GM06990 (cell line): ENCODE results near the gene MARCHF6.
A peak's percentile ranks its signal among the peaks of the same experiment; 100 is the strongest.

Experiments used
- DNase-seq: peaks from one replicate; pipeline ENCODE4 v3.0.0-alpha.2; 2011; ENCODE audit not compliant: insufficient read length; ENCODE audit errors: extremely low read depth
- H3K27me3 ChIP-seq: replicated peaks from 2 replicates; pipeline ENCODE4 v1.6.0; 2011; ENCODE audit warnings: low read length; ENCODE audit not compliant: control insufficient read depth, insufficient read depth
- H3K36me3 ChIP-seq: 2 replicates; pipeline ENCODE4 v1.5.1; 2011; ENCODE audit warnings: low read length; ENCODE audit not compliant: control insufficient read depth, insufficient read depth
- H3K4me3 ChIP-seq: replicated peaks from 2 replicates; pipeline ENCODE4 v1.5.1; 2011; ENCODE audit warnings: low read depth, mild to moderate bottlenecking, control low read depth, low read length
- TF ChIP-seq, protein P1 (sequence below): IDR thresholded peaks from 2 replicates; pipeline ENCODE4 v1.5.1; 2011; ENCODE audit warnings: low read length, control low read depth, mild to moderate bottlenecking, inconsistent platforms; ENCODE audit not compliant: insufficient read depth, poor library complexity, severe bottlenecking

Gene MARCHF6

DNA sequence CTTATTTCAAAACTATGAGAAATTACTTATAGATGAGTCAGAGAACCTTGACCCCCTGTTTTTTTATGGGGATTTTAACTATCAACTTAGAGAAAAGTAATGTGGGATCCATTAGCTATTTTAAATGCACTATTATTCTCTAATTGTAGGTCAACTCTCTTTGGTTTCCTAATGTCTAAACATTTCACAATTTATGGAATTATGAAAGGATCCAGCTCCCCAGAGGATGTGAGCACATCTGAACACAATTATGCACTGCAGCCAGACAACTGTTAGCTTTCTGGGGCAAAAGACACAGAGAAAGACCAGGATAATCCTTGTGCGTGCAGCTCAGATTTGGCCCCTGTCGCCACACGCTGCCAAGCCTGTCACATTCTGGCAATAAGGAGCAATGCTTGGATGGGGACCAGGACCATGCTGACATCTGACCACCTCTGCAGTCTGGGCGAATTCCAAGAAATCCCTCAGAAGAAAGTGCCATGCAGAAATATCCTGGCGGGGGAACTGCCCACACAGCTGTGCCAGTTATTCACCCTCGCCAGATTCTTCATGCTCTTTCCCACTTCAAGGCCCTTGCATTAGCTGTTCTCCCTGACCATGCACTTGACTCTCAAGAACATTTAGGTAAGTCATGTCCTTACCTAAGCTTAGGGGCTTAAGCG lies 23.5 kb upstream of the MARCHF6 start:
- DNase-seq, result no peak
- TF ChIP-seq, protein P1, sequence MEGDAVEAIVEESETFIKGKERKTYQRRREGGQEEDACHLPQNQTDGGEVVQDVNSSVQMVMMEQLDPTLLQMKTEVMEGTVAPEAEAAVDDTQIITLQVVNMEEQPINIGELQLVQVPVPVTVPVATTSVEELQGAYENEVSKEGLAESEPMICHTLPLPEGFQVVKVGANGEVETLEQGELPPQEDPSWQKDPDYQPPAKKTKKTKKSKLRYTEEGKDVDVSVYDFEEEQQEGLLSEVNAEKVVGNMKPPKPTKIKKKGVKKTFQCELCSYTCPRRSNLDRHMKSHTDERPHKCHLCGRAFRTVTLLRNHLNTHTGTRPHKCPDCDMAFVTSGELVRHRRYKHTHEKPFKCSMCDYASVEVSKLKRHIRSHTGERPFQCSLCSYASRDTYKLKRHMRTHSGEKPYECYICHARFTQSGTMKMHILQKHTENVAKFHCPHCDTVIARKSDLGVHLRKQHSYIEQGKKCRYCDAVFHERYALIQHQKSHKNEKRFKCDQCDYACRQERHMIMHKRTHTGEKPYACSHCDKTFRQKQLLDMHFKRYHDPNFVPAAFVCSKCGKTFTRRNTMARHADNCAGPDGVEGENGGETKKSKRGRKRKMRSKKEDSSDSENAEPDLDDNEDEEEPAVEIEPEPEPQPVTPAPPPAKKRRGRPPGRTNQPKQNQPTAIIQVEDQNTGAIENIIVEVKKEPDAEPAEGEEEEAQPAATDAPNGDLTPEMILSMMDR, result no peak
- H3K4me3 ChIP-seq, result no peak overlapping the region
- H3K36me3 ChIP-seq, result no peaks in the 10 kb centered on the region
- no peaks in the 10 kb centered on the region for H3K27me3 ChIP-seq

DNA sequence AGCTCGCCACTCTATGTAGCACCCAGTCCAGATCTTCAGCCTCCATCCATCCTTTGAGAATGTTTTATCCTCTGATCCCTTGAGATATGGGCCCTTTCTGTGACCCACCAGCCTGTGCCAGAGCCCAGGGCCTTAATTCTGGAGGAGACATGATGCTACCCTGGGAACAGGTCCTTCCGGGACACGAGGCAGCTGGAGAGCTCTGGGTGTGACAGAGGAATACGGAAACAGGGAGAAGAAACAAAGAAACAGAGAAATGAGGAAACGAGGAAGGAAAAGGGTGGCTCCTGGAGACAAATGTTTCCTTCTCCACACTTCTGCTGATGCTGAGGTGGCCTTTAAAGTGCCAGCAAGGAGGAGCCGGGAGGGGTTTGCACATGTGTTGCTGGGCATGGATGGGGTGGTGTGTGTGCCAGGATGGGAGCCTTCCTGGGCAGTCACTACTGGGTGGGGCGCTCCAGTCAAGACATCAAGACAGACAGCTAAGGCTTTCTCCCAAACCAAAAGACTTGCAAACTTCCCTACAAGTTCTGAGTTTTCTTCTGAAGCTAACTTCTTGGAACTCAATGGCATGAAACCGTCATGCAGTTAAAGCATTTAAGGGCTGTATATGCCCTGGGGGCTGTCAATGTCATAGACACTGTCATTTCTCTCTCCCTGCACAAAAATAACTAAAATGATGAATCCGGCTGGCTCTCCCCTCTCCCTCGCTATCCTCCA lies 22.8 kb upstream of the MARCHF6 start:
- TF ChIP-seq, protein P1, result no peak
- Histone ChIP-seq H3K4me3 (no peak overlapping the region), H3K36me3 (no peaks in the 10 kb centered on the region), H3K27me3 (no peaks in the 10 kb centered on the region)
- DNase-seq, result no peak

DNA sequence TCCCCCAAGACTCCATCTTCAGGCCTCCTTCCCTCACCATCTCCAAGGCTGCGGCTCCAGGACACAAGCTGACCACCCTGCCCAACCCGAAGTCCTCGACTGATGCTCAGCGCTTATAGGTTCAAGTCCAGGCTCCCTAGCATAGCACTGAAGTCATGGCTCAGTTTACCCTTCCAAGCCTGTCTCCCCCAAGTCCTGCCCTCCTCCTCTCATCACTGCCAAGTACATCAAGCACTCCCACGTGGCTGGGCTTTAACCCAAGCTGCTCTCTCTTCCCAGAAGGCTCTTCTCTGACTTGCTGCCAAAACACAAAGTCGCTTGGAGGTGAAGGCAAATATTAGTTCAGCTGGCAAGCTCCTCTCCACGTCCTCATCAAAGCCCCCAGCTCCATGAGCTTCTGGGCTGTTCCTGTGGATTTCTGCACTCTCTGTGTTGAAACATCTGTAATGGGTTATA lies 22.1 kb upstream of the MARCHF6 start:
- Histone ChIP-seq H3K27me3 (no peaks in the 10 kb centered on the region), H3K4me3 (no peak overlapping the region), H3K36me3 (no peaks in the 10 kb centered on the region)
- no peak for DNase-seq
- TF ChIP-seq, protein P1, result no peak

DNA sequence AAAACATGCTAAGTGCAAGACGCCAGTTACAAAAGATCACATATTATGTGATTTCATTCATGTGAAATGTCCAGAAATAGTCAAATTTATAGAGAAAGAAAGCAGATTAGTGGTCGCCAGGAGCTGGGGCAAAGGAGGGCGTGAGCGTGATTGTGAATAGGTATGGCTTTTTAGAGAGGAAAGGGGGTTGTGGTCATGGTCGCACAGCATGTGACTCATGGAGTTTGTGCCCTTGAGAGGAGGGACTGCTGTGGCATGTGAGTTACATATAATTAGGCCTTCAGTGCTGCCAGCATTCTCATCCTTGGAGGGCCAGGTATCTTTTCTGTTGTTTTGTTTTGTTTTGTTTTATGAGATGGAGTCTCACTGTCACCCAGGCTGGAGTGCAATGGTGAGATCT lies 21.2 kb upstream of the MARCHF6 start:
- H3K4me3 ChIP-seq, result no peak overlapping the region
- no peak for DNase-seq
- TF ChIP-seq, protein P1, result no peak
- H3K27me3 ChIP-seq, result no peaks in the 10 kb centered on the region
- H3K36me3 ChIP-seq, result no peaks in the 10 kb centered on the region

DNA sequence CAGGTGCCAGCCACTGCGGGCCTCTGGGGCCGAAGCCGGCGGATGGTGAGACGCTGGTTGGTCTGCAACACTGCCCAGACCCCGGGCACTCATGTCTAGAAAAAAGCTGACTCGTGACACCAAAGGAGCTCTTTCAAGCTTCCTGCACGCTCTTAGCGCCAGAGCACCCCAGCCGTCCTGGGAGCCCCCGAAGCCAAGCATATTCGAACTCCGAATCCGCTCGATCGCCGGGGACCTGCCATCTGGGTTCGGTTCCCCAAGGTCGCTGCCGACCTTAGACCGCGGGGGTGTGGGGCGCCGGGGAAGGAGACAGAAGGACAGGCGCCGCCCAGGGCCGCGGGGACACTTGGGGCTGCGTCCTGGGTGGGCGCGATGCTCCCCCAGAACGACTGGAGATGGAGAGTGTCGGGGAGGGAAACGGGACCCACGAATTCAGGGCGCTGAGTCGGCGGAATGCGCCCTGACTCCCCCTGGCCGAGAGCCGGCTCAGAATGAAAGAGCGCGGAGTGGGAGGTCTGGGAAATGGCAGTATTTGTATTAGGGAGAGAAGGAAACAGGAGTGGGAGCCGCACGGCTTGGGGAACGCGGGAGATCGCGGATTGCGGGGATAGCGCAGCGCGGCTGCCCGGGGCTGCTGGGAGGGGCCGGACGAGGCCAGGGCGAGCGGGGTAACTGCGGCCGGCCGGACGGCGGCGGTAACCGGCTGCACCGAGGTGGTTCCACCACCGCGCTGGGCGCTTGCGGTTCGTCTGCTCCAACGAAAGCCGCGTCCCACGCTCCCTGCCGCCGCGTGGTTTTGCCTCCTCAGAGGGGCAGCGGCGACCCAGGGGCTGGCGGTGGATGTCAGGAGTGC lies 20.1 kb upstream of the MARCHF6 start:
- TF ChIP-seq, protein P1, result no peak
- Histone ChIP-seq H3K27me3 (no peaks in the 10 kb centered on the region), H3K36me3 (no peaks in the 10 kb centered on the region), H3K4me3 (peak overlapping the region; percentile 45)
- peak; percentile 26 for DNase-seq
